NCI-H1092 (cell line): Measurements from ENCODE around the gene ERAP2.
A peak's percentile ranks its signal among the peaks of the same experiment; 100 is the strongest.
"Not testable (repeated sequence)": the region's sequence is repeated elsewhere in the genome, so short reads cannot be mapped to it uniquely, and the experiment has no call there.

Experiments
- DNase-seq: peaks from one replicate; lab custom pipeline; 2025; lab: John Stamatoyannopoulos, UW

Gene ERAP2

GRCh38 chr5:96863949-96864584 lies 12.2 kb upstream of the ERAP2 start:
- DNase-seq = no peak

- DNase-seq = no peak
These were observed 11.3 kb upstream of the ERAP2 start for GRCh38 chr5:96864922-96865530.

- DNase-seq = peak; percentile 8
These were observed 7.5 kb upstream of the ERAP2 start for GRCh38 chr5:96868603-96869371.

GRCh38 chr5:96869372-96869641 lies 7.0 kb upstream of the ERAP2 start:
- DNase-seq = no peak

GRCh38 chr5:96870094-96871026 lies 5.9 kb upstream of the ERAP2 start:
- no peak for DNase-seq

GRCh38 chr5:96871027-96871399 lies 5.3 kb upstream of the ERAP2 start:
- DNase-seq = no peak

GRCh38 chr5:96871686-96872085 lies 4.6 kb upstream of the ERAP2 start:
- DNase-seq = no peak

GRCh38 chr5:96873449-96873848 lies 2.9 kb upstream of the ERAP2 start:
- DNase-seq = no peak

- DNase-seq = no peak
These were observed 1.7 kb upstream of the ERAP2 start for GRCh38 chr5:96874631-96875030.

- no peak for DNase-seq
These were observed 459 bp upstream of the ERAP2 start for GRCh38 chr5:96875791-96876291.

- DNase-seq = not testable (repeated sequence)
These were observed 723 bp downstream of the ERAP2 start for GRCh38 chr5:96876977-96877469.

- no peak for DNase-seq
These were observed 3.4 kb downstream of the ERAP2 start for GRCh38 chr5:96879665-96880064.

GRCh38 chr5:96880444-96881164 lies 4.3 kb downstream of the ERAP2 start:
- no peak for DNase-seq

- DNase-seq = no peak
These were observed 5.3 kb downstream of the ERAP2 start for GRCh38 chr5:96881511-96882115.

- no peak for DNase-seq
These were observed 7.6 kb downstream of the ERAP2 start for GRCh38 chr5:96883871-96884270.

- no peak for DNase-seq
These were observed 8.7 kb downstream of the ERAP2 start for GRCh38 chr5:96884995-96885394.

GRCh38 chr5:96885518-96886338 lies 9.4 kb downstream of the ERAP2 start:
- no peak for DNase-seq

GRCh38 chr5:96893342-96893741 lies 17.0 kb downstream of the ERAP2 start:
- DNase-seq = no peak

GRCh38 chr5:96896276-96896675 lies 20.0 kb downstream of the ERAP2 start:
- DNase-seq = no peak

GRCh38 chr5:96896806-96897205 lies 20.5 kb downstream of the ERAP2 start:
- no peak for DNase-seq
